GM23338 (cell line): Measurements from ENCODE around the gene GRIN3B. TPM values are rescaled to one million over a fixed set of nuclear protein-coding genes. Genes with fewer than 3 reads are reported as not detected.

Experiments
- ATAC-seq: fragments of 200-7000 bp; cut with Tn5 transposase; 3 replicates; pipeline ENCODE4 v1.9.1; 2020
- DNase-seq: peaks from one replicate; pipeline ENCODE4 v3.0.0-alpha.2; 2015; ENCODE audit warnings: low spot score
- H2AFZ ChIP-seq: fragments of 200-600 bp; sonication (generic); 2 replicates; pipeline ENCODE4 v1.8.0; 2016; ENCODE audit warnings: antibody characterized with exemption, mild to moderate bottlenecking, moderate library complexity
- H3F3A ChIP-seq: fragments of 200-600 bp; sonication (generic); replicated peaks from 2 replicates; pipeline ENCODE4 v1.8.0; 2017; ENCODE audit warnings: antibody characterized with exemption, mixed run types, low read depth
- H3K27ac ChIP-seq: fragments of 200-600 bp; sonication (generic); 2 replicates; pipeline ENCODE4 v1.6.1; 2016; ENCODE audit warnings: low read depth
- H3K27me3 ChIP-seq: fragments of 200-600 bp; sonication (generic); 2 replicates; pipeline ENCODE4 v1.8.0; 2016; ENCODE audit warnings: mild to moderate bottlenecking, mixed run types, moderate library complexity; ENCODE audit not compliant: insufficient read depth
- H3K36me3 ChIP-seq: fragments of 200-600 bp; sonication (generic); 2 replicates; pipeline ENCODE4 v1.8.0; 2016; ENCODE audit warnings: mild to moderate bottlenecking; ENCODE audit not compliant: insufficient read depth
- H3K4me1 ChIP-seq: fragments of 200-600 bp; sonication (generic); 2 replicates; pipeline ENCODE4 v1.8.0; 2016; ENCODE audit warnings: mild to moderate bottlenecking, moderate library complexity; ENCODE audit not compliant: insufficient read depth
- H3K4me2 ChIP-seq: fragments of 200-600 bp; sonication (generic); 2 replicates; pipeline ENCODE4 v1.7.1; 2017; ENCODE audit warnings: mixed run types
- H3K4me3 ChIP-seq: fragments of 200-600 bp; sonication (generic); 2 replicates; pipeline ENCODE4 v1.6.1; 2016; ENCODE audit warnings: mixed run types
- H3K79me2 ChIP-seq: fragments of 200-600 bp; sonication (generic); replicated peaks from 2 replicates; pipeline ENCODE4 v1.8.0; 2017; ENCODE audit warnings: mild to moderate bottlenecking; ENCODE audit not compliant: insufficient read depth
- H3K9me2 ChIP-seq: fragments of 200-600 bp; sonication (generic); 2 replicates; pipeline ENCODE4 v1.8.0; 2017; ENCODE audit not compliant: insufficient read depth
- H4K20me1 ChIP-seq: fragments of 200-600 bp; sonication (generic); replicated peaks from 2 replicates; pipeline ENCODE4 v1.8.0; 2017; ENCODE audit warnings: mild to moderate bottlenecking; ENCODE audit not compliant: insufficient read depth
- H3K27ac Mint-ChIP-seq: 2 replicates; pipeline ENCODE4 v1.8.0; 2020; ENCODE audit warnings: inconsistent platforms, mild to moderate bottlenecking, moderate library complexity, mixed read lengths
- H3K27me3 Mint-ChIP-seq: 3 replicates; pipeline ENCODE4 v1.8.0; 2022; ENCODE audit warnings: low read depth, mild to moderate bottlenecking, moderate library complexity, mixed read lengths, inconsistent platforms; ENCODE audit not compliant: insufficient read depth, poor library complexity
- H3K36me3 Mint-ChIP-seq: 3 replicates; pipeline ENCODE4 v1.8.0; 2021; ENCODE audit warnings: low read depth, mild to moderate bottlenecking, inconsistent platforms, moderate library complexity, mixed read lengths
- H3K4me1 Mint-ChIP-seq: 3 replicates; pipeline ENCODE4 v1.8.0; 2020; ENCODE audit warnings: mild to moderate bottlenecking, inconsistent platforms, mixed read lengths
- H3K4me3 Mint-ChIP-seq: 3 replicates; pipeline ENCODE4 v1.8.0; 2021; ENCODE audit warnings: moderate library complexity, mild to moderate bottlenecking, inconsistent platforms, mixed read lengths
- H3K9me3 Mint-ChIP-seq: 3 replicates; pipeline ENCODE4 v1.8.0; 2020; ENCODE audit warnings: moderate library complexity, mild to moderate bottlenecking, inconsistent platforms, mixed read lengths
- EZH2phosphoT487 ChIP-seq: fragments of 200-600 bp; sonication (generic); IDR thresholded peaks from one replicate; pipeline ENCODE4 v1.8.1; 2018; ENCODE audit warnings: antibody characterized with exemption; ENCODE audit not compliant: unreplicated experiment
- JUNB ChIP-seq: IDR thresholded peaks from one replicate; pipeline ENCODE4 v1.6.1; 2016; ENCODE audit warnings: antibody characterized with exemption; ENCODE audit not compliant: unreplicated experiment
- NANOG ChIP-seq: IDR thresholded peaks from 2 replicates; pipeline ENCODE4 v1.6.1; 2016; ENCODE audit warnings: antibody characterized with exemption, borderline replicate concordance
- POLR2AphosphoS5 ChIP-seq: IDR thresholded peaks from 2 replicates; pipeline ENCODE4 v1.6.1; 2016; ENCODE audit warnings: antibody characterized with exemption, low read depth
- STAT1 ChIP-seq: IDR thresholded peaks from one replicate; pipeline ENCODE4 v1.6.1; 2016; ENCODE audit warnings: antibody characterized with exemption; ENCODE audit not compliant: unreplicated experiment
- ZNF331 ChIP-seq: fragments of 250-450 bp; sonication (Bioruptor Pico); IDR thresholded peaks from 2 replicates; pipeline ENCODE4 v1.5.0; 2020; ENCODE audit warnings: low read depth, mild to moderate bottlenecking, moderate library complexity
- polyA plus RNA-seq: library from polyadenylated mRNA; unstranded; fragments of >200 nt; fragmentation: Nextera tagmentation; extraction: Ambion mirVana; gene quantifications from 2 replicates; pipeline ENCODE4 v1.2.1, GENCODE V29; 2016
- total RNA-seq: library from RNA; depleted of rRNA; stranded (reverse); fragments of >200 nt; shearing (Covaris generic); gene quantifications from 2 replicates; pipeline ENCODE4 v1.2.3, GENCODE V29; 2014
- TF ChIP-seq, protein P1 (sequence below): fragments of 250-450 bp; sonication (Bioruptor Pico); IDR thresholded peaks from 2 replicates; pipeline ENCODE4 v1.5.0; 2020; ENCODE audit warnings: mild to moderate bottlenecking, moderate library complexity
- TF ChIP-seq, protein P2 (sequence below): IDR thresholded peaks from 2 replicates; pipeline ENCODE4 v1.6.1; 2016; ENCODE audit warnings: antibody characterized with exemption
- TF ChIP-seq, protein P3 (sequence below), 2 experiments: fragments of 200-600 bp in 1 of 2; sonication (generic) in 1 of 2; conservative IDR thresholded peaks; 2 replicates each; pipeline versions ENCODE4 v1.5.1 to v1.6.1; 2016 to 2017; ENCODE audit warnings: antibody characterized with exemption in 2 of 2, low read depth in 2 of 2, mild to moderate bottlenecking in 2 of 2, moderate library complexity in 1 of 2

The GRIN3B gene
- total and polyA plus RNA-seq, 2 experiments from 2014 or later = 0.11 to 2.8 TPM

DNA sequence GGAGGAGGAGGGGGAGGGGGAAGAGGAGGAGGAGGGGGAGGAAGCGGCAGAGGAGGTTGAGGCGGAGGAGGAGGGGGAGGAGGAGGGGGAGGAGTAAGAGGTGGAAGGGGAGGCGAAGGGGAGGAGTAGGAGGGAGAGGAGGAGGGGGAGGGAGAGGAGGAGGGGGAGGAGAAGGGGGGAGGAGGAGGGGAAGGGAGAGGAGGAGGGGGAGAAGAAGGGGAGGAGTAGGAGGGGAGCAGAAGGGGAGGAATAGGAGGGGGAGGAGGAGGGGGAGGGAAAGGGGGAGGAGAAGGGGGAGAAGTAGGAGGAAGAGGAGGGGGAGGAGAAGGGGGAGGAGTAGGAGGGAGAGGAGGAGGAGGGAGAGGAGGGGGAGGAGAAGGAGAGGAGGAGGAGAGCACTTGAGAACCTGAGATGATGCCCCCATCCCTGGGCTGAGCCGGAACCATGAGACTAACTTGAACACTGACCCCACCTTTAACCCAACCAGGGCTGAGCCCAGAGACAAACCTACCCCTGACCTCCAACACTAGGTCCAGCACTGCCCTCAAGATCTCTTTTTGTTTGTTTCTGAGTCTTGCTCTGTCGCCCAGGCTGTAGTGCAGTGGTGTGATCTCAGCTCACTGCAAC lies 52.2 kb downstream of the GRIN3B start:
- H3K4me1 ChIP-seq = no peaks in the 10 kb centered on the region
- H3K27ac Mint-ChIP-seq = no peak overlapping the region

More for the DNA sequence above, 52.2 kb downstream of the GRIN3B start:
- no peaks in the 10 kb centered on the region for H3K4me1 Mint-ChIP-seq
- no peak for TF ChIP-seq STAT1
- no peak for TF ChIP-seq POLR2AphosphoS5
- TF ChIP-seq, protein P1, sequence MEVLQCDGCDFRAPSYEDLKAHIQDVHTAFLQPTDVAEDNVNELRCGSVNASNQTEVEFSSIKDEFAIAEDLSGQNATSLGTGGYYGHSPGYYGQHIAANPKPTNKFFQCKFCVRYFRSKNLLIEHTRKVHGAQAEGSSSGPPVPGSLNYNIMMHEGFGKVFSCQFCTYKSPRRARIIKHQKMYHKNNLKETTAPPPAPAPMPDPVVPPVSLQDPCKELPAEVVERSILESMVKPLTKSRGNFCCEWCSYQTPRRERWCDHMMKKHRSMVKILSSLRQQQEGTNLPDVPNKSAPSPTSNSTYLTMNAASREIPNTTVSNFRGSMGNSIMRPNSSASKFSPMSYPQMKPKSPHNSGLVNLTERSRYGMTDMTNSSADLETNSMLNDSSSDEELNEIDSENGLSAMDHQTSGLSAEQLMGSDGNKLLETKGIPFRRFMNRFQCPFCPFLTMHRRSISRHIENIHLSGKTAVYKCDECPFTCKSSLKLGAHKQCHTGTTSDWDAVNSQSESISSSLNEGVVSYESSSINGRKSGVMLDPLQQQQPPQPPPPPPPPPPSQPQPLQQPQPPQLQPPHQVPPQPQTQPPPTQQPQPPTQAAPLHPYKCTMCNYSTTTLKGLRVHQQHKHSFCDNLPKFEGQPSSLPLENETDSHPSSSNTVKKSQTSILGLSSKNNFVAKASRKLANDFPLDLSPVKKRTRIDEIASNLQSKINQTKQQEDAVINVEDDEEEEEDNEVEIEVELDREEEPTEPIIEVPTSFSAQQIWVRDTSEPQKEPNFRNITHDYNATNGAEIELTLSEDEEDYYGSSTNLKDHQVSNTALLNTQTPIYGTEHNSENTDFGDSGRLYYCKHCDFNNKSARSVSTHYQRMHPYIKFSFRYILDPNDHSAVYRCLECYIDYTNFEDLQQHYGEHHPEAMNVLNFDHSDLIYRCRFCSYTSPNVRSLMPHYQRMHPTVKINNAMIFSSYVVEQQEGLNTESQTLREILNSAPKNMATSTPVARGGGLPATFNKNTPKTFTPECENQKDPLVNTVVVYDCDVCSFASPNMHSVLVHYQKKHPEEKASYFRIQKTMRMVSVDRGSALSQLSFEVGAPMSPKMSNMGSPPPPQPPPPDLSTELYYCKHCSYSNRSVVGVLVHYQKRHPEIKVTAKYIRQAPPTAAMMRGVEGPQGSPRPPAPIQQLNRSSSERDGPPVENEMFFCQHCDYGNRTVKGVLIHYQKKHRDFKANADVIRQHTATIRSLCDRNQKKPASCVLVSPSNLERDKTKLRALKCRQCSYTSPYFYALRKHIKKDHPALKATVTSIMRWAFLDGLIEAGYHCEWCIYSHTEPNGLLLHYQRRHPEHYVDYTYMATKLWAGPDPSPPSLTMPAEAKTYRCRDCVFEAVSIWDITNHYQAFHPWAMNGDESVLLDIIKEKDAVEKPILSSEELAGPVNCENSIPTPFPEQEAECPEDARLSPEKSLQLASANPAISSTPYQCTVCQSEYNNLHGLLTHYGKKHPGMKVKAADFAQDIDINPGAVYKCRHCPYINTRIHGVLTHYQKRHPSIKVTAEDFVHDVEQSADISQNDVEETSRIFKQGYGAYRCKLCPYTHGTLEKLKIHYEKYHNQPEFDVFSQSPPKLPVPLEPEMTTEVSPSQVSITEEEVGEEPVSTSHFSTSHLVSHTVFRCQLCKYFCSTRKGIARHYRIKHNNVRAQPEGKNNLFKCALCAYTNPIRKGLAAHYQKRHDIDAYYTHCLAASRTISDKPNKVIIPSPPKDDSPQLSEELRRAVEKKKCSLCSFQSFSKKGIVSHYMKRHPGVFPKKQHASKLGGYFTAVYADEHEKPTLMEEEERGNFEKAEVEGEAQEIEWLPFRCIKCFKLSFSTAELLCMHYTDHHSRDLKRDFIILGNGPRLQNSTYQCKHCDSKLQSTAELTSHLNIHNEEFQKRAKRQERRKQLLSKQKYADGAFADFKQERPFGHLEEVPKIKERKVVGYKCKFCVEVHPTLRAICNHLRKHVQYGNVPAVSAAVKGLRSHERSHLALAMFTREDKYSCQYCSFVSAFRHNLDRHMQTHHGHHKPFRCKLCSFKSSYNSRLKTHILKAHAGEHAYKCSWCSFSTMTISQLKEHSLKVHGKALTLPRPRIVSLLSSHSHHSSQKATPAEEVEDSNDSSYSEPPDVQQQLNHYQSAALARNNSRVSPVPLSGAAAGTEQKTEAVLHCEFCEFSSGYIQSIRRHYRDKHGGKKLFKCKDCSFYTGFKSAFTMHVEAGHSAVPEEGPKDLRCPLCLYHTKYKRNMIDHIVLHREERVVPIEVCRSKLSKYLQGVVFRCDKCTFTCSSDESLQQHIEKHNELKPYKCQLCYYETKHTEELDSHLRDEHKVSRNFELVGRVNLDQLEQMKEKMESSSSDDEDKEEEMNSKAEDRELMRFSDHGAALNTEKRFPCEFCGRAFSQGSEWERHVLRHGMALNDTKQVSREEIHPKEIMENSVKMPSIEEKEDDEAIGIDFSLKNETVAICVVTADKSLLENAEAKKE (CRISPR knock-in tag) = no peak
- TF ChIP-seq, protein P2, sequence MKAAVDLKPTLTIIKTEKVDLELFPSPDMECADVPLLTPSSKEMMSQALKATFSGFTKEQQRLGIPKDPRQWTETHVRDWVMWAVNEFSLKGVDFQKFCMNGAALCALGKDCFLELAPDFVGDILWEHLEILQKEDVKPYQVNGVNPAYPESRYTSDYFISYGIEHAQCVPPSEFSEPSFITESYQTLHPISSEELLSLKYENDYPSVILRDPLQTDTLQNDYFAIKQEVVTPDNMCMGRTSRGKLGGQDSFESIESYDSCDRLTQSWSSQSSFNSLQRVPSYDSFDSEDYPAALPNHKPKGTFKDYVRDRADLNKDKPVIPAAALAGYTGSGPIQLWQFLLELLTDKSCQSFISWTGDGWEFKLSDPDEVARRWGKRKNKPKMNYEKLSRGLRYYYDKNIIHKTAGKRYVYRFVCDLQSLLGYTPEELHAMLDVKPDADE = no peak
- no peak for TF ChIP-seq JUNB
- TF ChIP-seq, protein P3, sequence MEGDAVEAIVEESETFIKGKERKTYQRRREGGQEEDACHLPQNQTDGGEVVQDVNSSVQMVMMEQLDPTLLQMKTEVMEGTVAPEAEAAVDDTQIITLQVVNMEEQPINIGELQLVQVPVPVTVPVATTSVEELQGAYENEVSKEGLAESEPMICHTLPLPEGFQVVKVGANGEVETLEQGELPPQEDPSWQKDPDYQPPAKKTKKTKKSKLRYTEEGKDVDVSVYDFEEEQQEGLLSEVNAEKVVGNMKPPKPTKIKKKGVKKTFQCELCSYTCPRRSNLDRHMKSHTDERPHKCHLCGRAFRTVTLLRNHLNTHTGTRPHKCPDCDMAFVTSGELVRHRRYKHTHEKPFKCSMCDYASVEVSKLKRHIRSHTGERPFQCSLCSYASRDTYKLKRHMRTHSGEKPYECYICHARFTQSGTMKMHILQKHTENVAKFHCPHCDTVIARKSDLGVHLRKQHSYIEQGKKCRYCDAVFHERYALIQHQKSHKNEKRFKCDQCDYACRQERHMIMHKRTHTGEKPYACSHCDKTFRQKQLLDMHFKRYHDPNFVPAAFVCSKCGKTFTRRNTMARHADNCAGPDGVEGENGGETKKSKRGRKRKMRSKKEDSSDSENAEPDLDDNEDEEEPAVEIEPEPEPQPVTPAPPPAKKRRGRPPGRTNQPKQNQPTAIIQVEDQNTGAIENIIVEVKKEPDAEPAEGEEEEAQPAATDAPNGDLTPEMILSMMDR (conservative IDR thresholded peaks at IDR 0.05; ENCODE audit: low read depth in 2 of 2) = no peak
- no peak for TF ChIP-seq ZNF331
- TF ChIP-seq EZH2phosphoT487 = no peak
- no peak for TF ChIP-seq NANOG
- H3K79me2 ChIP-seq = no peaks in the 10 kb centered on the region
- ATAC-seq = no peak
- no peaks in the 10 kb centered on the region for H3K9me2 ChIP-seq
- no peaks in the 10 kb centered on the region for H3K27me3 ChIP-seq
- H3F3A ChIP-seq = no peaks in the 10 kb centered on the region; the same call in 1 of the 2 replicates
- peaks cover 8% of the 10 kb centered on the region; the same call in 1 of the 2 replicates for H3K36me3 ChIP-seq
- peaks cover 21% of the 10 kb centered on the region for H3K27me3 Mint-ChIP-seq
- peaks cover 31% of the 10 kb centered on the region for H3K36me3 Mint-ChIP-seq
- no peaks in the 10 kb centered on the region for H4K20me1 ChIP-seq
- no peak overlapping the region for H3K4me2 ChIP-seq
- no peak for DNase-seq
- H3K27ac ChIP-seq = no peak overlapping the region
- H3K4me3 Mint-ChIP-seq = no peak overlapping the region; the same call in 2 of the 3 replicates
- no peak overlapping the region for H3K4me3 ChIP-seq
- H2AFZ ChIP-seq = no peak overlapping the region
- H3K9me3 Mint-ChIP-seq = peaks cover 20% of the 10 kb centered on the region
